MG63 (cell line): Measurements from ENCODE around the gene CCM2. TPM values are rescaled to one million over a fixed set of nuclear protein-coding genes. Genes with fewer than 3 reads are reported as not detected.
"Not testable (repeated sequence)": the region's sequence is repeated elsewhere in the genome, so short reads cannot be mapped to it uniquely, and the experiment has no call there.

Experiments used
- DNase-seq: peaks from one replicate; pipeline ENCODE4 v3.0.0-alpha.2; 2020
- H3K27me3 ChIP-seq: fragments of 250-450 bp; sonication (Bioruptor Pico); 2 replicates; pipeline ENCODE4 v1.5.1; 2020; ENCODE audit warnings: mild to moderate bottlenecking, moderate library complexity
- H3K36me3 ChIP-seq: fragments of 250-450 bp; sonication (Bioruptor Pico); 2 replicates; pipeline ENCODE4 v1.5.1; 2020; ENCODE audit warnings: mild to moderate bottlenecking, moderate library complexity
- H3K4me3 ChIP-seq: fragments of 250-450 bp; sonication (Bioruptor Pico); 2 replicates; pipeline ENCODE4 v1.5.1; 2020; ENCODE audit warnings: mild to moderate bottlenecking, moderate library complexity
- H3K9me3 ChIP-seq: fragments of 250-450 bp; sonication (Bioruptor Pico); 2 replicates; pipeline ENCODE4 v1.5.1; 2020; ENCODE audit warnings: mild to moderate bottlenecking, moderate library complexity
- total RNA-seq: library from RNA; depleted of rRNA; stranded (reverse); fragments of >200 nt; shearing (Covaris generic); gene quantifications from 2 replicates; pipeline ENCODE4 v1.2.3, GENCODE V29; 2014; ENCODE audit warnings: low replicate concordance

CCM2 gene
- total RNA-seq, 1 experiment from 2014 or later = 50.6 TPM

DNA sequence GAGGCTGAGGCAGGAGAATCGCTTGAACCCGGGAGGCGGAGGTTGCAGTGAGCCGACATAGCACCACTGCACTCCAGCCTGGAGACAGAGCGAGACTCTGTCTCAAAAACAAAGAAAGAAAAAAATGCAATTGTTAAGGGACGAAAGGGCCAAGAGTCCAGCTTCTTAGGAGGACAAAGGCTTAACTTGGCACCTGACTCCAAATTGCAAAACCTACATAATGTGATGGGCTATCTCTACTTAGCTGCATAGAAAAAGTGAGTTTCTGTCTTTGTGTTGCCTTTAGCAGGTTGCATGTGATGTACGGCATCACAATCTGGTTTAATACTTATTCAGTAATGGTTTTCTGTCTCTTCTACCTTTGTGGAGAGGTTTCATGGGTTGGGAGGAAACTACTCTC, 12.5 kb upstream of the CCM2 start:
- Histone ChIP-seq H3K9me3 (no peaks in the 10 kb centered on the region), H3K4me3 (peak overlapping the region; percentile 88), H3K36me3 (peaks cover 39% of the 10 kb centered on the region), H3K27me3 (no peaks in the 10 kb centered on the region)
- DNase-seq = no peak

DNA sequence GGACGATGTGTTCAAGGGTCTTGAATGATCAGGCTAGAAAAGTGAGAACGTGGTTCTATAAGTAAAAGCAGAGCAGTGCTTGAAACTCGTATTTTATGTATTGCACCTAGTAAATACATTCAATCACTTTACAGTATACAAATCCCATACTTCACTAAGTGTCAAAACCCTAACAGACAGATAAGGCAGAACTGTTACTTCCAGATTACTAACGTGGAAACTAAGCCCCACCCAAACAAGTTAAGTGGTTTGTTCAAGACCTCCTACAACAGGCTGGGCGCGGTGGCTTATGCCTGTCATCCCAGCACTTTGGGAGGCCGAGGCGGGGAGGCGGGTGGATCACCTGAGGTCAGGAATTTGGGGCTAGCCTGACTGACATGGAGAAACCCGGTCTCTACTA, 12.0 kb upstream of the CCM2 start:
- DNase-seq = no peak
- H3K4me3 ChIP-seq = no peak overlapping the region
- H3K36me3 ChIP-seq = peaks cover 34% of the 10 kb centered on the region
- no peaks in the 10 kb centered on the region for H3K27me3 ChIP-seq
- H3K9me3 ChIP-seq = no peaks in the 10 kb centered on the region

- H3K27me3 ChIP-seq = no peaks in the 10 kb centered on the region
- no peak for DNase-seq
- H3K9me3 ChIP-seq = no peaks in the 10 kb centered on the region
- H3K4me3 ChIP-seq = no peak overlapping the region
- H3K36me3 ChIP-seq = peaks cover 27% of the 10 kb centered on the region
These were observed 11.3 kb upstream of the CCM2 start for GRCh38 chr7:44988701-44989100.

DNA sequence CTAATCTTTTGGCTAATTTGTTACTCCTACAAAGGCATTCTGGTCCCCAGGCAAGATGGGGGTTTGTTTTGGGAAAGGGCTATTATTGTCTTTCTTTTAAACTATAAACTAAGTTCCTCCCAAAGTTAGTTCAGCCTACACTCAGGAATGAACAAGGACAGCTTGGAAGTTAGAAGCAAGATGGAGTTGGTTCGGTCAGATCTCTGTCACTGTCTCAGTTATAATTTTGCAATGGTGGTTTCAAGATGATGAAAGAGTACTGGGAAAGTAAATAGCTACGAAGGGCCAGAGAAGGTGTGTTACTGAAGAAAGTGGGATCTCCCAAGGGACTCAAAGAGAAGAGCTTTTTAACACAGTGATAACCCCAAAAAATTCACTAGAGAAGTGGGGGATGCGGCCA, 10.9 kb upstream of the CCM2 start:
- peaks cover 22% of the 10 kb centered on the region for H3K36me3 ChIP-seq
- H3K4me3 ChIP-seq = no peak overlapping the region

GRCh38 chr7:44990109-44991023, 9.6 kb upstream of the CCM2 start:
- no peaks in the 10 kb centered on the region for H3K9me3 ChIP-seq
- peaks cover 10% of the 10 kb centered on the region for H3K36me3 ChIP-seq
- no peak overlapping the region for H3K4me3 ChIP-seq
- no peaks in the 10 kb centered on the region for H3K27me3 ChIP-seq
- no peak for DNase-seq

More for the DNA sequence above, 10.9 kb upstream of the CCM2 start:
- no peak for DNase-seq
- Histone ChIP-seq H3K27me3 (no peaks in the 10 kb centered on the region), H3K9me3 (no peaks in the 10 kb centered on the region)

DNA sequence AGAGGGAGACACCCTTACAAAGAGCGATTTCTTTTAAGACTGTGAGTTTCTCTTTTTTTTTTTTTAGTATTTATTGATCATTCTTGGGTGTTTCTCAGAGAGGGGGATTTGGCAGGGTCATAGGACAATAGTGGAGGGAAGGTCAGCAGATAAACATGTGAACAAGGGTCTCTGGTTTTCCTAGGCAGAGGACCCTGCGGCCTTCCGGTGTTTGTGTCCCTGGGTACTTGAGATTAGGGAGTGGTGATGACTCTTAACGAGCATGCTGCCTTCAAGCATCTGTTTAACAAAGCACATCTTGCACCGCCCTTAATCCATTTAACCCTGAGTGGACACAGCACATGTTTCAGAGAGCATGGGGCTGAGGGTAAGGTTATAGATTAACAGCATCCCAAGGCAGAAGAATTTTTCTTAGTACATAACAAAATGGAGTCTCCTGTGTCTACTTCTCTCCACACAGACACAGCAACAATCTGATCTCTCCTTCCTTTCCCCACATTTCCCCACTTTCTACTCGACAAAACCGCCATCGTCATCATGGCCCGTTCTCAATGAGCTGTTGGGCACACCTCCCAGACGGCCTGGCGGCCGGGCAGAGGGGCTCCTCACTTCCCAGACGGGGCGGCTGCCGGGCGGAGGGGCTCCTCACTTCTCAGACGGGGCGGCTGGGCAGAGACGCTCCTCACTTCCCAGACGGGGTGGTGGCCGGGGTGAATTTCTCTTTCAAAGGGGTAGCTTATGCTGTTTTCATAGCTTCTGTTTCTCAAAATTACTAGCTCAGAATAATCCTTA, 7.8 kb upstream of the CCM2 start:
- DNase-seq, H3K9me3 ChIP-seq: not testable (repeated sequence)

DNA sequence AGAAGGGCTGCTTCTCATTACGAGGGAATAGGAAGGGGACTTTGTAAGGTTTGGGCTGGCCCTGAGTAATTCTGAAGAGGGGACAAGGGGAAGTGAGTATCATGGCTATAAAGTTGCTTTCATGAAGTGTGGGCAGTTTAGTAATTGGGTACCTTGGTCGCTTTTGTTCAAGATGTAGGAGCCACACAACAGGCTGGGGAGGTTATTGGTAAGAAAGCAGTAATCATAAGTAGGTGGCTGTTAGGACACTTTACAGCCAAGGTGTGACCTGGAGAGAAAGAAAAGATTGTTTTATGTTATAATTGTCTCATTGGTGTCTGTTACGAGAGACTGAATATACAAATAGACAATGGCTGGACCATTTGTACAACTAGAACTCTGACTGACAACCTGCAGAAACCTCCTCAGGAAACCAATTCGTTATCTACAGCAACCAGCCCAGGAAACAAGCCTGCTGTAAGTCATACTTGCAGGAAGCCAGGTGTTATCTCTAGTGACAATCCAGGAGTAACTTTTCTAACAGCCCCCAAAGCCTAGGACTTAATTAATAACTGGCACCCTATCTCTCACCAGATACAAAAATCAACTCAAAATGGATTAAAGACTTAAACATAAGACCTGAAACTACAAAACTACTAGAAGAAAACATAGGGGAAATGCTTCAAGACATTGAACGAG, 5.0 kb upstream of the CCM2 start:
- Histone ChIP-seq H3K36me3 (no peaks in the 10 kb centered on the region), H3K9me3 (no peaks in the 10 kb centered on the region), H3K4me3 (no peak overlapping the region), H3K27me3 (no peaks in the 10 kb centered on the region)
- no peak for DNase-seq

More for the DNA sequence above, 7.8 kb upstream of the CCM2 start:
- not testable (repeated sequence) for H3K36me3 ChIP-seq, H3K4me3 ChIP-seq, H3K27me3 ChIP-seq

GRCh38 chr7:44995555-44996493, 4.2 kb upstream of the CCM2 start:
- no peaks in the 10 kb centered on the region for H3K27me3 ChIP-seq
- DNase-seq = no peak
- H3K36me3 ChIP-seq = no peaks in the 10 kb centered on the region
- H3K4me3 ChIP-seq = no peak overlapping the region
- no peaks in the 10 kb centered on the region for H3K9me3 ChIP-seq

GRCh38 chr7:44998153-44998871, 1.7 kb upstream of the CCM2 start:
- Histone ChIP-seq H3K4me3 (peak overlapping the region; percentile 81), H3K36me3 (peaks cover 7% of the 10 kb centered on the region), H3K27me3 (no peaks in the 10 kb centered on the region), H3K9me3 (no peaks in the 10 kb centered on the region)
- no peak for DNase-seq

DNA sequence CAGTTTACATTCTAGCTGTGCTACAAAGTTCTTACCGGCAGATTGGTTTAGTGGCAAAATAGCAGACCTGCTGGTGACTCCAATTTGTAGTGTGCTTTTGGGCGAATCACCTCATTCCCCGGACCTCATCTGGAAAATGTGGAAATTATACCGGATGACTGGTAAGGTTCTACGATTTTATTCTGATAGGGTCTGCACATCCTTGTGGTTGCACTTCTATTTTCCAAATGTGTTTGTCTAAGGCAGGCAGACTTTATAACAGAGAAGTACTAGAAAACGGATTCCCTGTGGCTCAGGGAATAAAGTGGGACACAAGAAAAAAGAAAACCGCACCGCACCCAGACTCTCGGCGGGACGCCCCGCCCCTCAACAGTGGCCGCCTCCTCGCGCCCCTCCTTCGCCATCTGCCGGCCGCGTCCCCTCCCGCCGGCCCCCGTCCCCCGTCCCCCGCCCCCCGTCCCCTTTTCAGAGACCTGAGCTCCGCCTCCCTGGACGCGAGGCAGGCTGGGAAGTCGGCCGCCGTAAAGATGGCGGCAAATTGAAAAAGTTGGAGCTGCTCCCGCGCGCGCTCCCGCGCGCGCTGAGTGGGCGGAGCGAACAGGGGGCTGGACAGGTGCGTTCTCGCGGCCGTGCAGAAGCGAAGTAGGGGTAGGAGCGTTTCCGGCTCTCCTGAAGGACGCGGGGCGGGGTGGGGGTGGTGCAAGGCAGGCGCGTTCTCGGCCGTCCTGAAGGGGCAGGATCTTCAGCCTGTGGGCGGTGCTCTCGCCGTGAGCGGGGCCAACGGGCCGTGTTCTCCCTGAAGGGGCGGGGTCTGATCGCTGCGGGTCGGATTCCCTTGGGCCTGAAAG, 532 bp upstream of the CCM2 start:
- peak; percentile 99 for DNase-seq

DNA sequence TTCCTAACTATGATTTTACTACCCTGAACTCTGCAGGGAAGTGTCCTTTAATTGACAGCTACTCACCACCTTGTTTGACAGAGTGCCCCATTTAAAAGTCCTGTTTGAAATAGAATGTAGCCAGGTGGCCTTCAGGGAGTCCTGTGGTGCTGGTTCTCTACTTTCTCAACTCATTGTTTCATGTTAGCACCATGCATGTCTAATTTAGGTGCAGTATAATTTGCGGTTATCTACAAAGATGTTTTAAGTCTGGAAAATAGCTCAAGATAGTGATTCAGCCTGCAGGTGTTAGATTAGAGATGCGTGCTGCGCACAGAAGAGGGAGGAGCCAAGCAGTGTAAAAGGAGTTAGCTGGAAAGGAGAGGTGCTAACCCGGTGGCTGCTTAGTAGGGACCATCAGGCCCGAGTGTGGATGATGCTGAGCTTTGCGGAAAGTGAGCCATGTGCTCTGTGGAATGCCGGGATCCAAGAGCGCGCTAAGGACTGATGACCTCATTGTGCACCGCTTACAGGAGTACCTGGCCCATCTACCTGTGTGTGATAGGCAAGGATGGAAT, 1.2 kb downstream of the CCM2 start:
- Histone ChIP-seq H3K27me3 (no peaks in the 10 kb centered on the region), H3K36me3 (peaks cover 7% of the 10 kb centered on the region), H3K4me3 (peak overlapping the region; percentile 84), H3K9me3 (no peaks in the 10 kb centered on the region)
- DNase-seq = no peak

More for the DNA sequence above, 532 bp upstream of the CCM2 start:
- Histone ChIP-seq H3K27me3 (no peaks in the 10 kb centered on the region), H3K36me3 (peaks cover 7% of the 10 kb centered on the region), H3K4me3 (peak overlapping the region; percentile 81), H3K9me3 (no peaks in the 10 kb centered on the region)

GRCh38 chr7:45001826-45002225, 1.8 kb downstream of the CCM2 start:
- no peak for DNase-seq
- H3K27me3 ChIP-seq = no peaks in the 10 kb centered on the region
- no peaks in the 10 kb centered on the region for H3K9me3 ChIP-seq
- H3K36me3 ChIP-seq = peaks cover 7% of the 10 kb centered on the region
- peak overlapping the region; percentile 84 for H3K4me3 ChIP-seq

DNA sequence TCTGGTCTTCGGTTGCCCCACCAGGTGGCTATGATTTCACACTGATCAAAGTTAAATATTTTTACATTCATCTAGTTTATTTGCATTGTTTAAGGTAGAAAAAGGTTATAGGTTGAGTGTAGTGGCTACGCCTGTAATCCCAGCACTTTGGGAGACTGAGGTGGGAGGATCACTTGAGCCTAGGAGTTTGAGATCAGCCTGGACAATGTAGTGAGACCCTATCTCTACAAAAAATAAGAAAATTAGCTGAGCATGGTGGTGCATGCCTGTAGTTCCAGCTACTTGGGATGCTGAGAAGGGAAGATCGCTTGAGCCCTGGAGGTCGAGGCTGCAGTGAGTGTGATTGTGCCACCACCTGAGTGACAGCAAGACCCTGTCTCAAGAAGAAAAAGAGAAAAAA, 3.8 kb downstream of the CCM2 start:
- H3K27me3 ChIP-seq = no peaks in the 10 kb centered on the region
- H3K4me3 ChIP-seq = no peak overlapping the region
- DNase-seq = no peak
- H3K9me3 ChIP-seq = no peaks in the 10 kb centered on the region
- H3K36me3 ChIP-seq = peaks cover 7% of the 10 kb centered on the region

GRCh38 chr7:45007106-45007505, 7.1 kb downstream of the CCM2 start:
- Histone ChIP-seq H3K27me3 (no peaks in the 10 kb centered on the region), H3K36me3 (peaks cover 8% of the 10 kb centered on the region), H3K9me3 (no peaks in the 10 kb centered on the region), H3K4me3 (no peak overlapping the region)
- no peak for DNase-seq
